SK-N-SH (cell line): ENCODE measurements around the gene TFB1M. TPM values are rescaled to one million over a fixed set of nuclear protein-coding genes. Genes with fewer than 3 reads are reported as not detected.
A peak's percentile ranks its signal among the peaks of the same experiment; 100 is the strongest.

Experiments used
- CTCF ChIA-PET: fragments of 300-600, 350-600 bp; formaldehyde crosslinking; extraction: SDS; loops from one replicate; lab custom pipeline; 2021; lab: Yijun Ruan, JAX
- POLR2A ChIA-PET: fragments of 350-600 bp; sonication (Branson Sonifier 250); formaldehyde crosslinking; extraction: SDS; loops from one replicate; lab custom pipeline; 2020; ENCODE audit warnings: antibody characterized with exemption, inconsistent platforms; lab: Yijun Ruan, JAX
- DNase-seq: peaks from one replicate; pipeline ENCODE4 v3.0.0; 2012
- H2AFZ ChIP-seq: fragments of 200-600 bp; sonication (generic); 2 replicates; pipeline ENCODE4 v1.8.1; 2016; ENCODE audit warnings: antibody characterized with exemption, mild to moderate bottlenecking, low read depth
- H3F3A ChIP-seq: fragments of 200-600 bp; sonication (generic); replicated peaks from 2 replicates; pipeline ENCODE3; 2016; ENCODE audit warnings: antibody characterized with exemption, mild to moderate bottlenecking; ENCODE audit not compliant: insufficient read depth
- H3K27ac ChIP-seq, 2 experiments: fragments of 200-500 bp in 1 of 2; fragments of 200-600 bp in 1 of 2; sonication (Bioruptor generic) in 1 of 2; sonication (generic), shearing (Covaris generic) in 1 of 2; 2 replicates each; pipeline versions ENCODE4 v1.5.1 to v1.6.1; 2014 to 2016; ENCODE audit warnings: low read depth in 2 of 2, inconsistent platforms in 1 of 2, low read length in 1 of 2, mild to moderate bottlenecking in 1 of 2, mixed read lengths in 1 of 2
- H3K27me3 ChIP-seq: fragments of 200-600 bp; sonication (generic), shearing (Covaris generic); 2 replicates; pipeline ENCODE4 v1.6.1; 2016; ENCODE audit warnings: mixed run types; ENCODE audit not compliant: insufficient read depth
- H3K36me3 ChIP-seq, 2 experiments: fragments of 200-500 bp in 1 of 2; fragments of 200-600 bp in 1 of 2; sonication (Bioruptor generic) in 1 of 2; sonication (generic) in 1 of 2; replicated peaks in 1 of 2; 2 replicates each; pipeline versions ENCODE3 to v1.5.1; 2014 to 2016; ENCODE audit warnings: low read length in 1 of 2, mild to moderate bottlenecking in 1 of 2; ENCODE audit not compliant: insufficient read depth in 2 of 2, control insufficient read depth in 1 of 2
- H3K4me1 ChIP-seq, 2 experiments: fragments of 200-500 bp in 1 of 2; fragments of 200-600 bp in 1 of 2; sonication (Bioruptor generic) in 1 of 2; sonication (generic), shearing (Covaris generic) in 1 of 2; 2 replicates each; pipeline versions ENCODE4 v1.5.1 to v1.6.1; 2014 to 2016; ENCODE audit warnings: low read depth in 1 of 2, low read length in 1 of 2, mixed run types in 1 of 2; ENCODE audit not compliant: insufficient read depth in 2 of 2, control insufficient read depth in 1 of 2
- H3K4me2 ChIP-seq: fragments of 200-600 bp; sonication (generic), shearing (Covaris generic); 2 replicates; pipeline ENCODE4 v1.6.1; 2017; ENCODE audit warnings: mixed run types
- H3K4me3 ChIP-seq, 2 experiments: fragments of 200-500 bp in 1 of 2; fragments of 200-600 bp in 1 of 2; sonication (Bioruptor generic) in 1 of 2; sonication (generic), shearing (Covaris generic) in 1 of 2; 2 replicates each; pipeline versions ENCODE4 v1.5.1 to v1.8.1; 2014 to 2016; ENCODE audit warnings: low read depth in 2 of 2, inconsistent platforms in 1 of 2, low read length in 1 of 2, mild to moderate bottlenecking in 1 of 2, mixed read lengths in 1 of 2, moderate library complexity in 1 of 2
- H3K79me2 ChIP-seq: fragments of 200-600 bp; sonication (generic); 2 replicates; pipeline ENCODE4 v1.8.1; 2017; ENCODE audit warnings: mild to moderate bottlenecking; ENCODE audit not compliant: insufficient read depth
- H3K9ac ChIP-seq: fragments of 200-600 bp; sonication (generic); 2 replicates; pipeline ENCODE4 v1.6.1; 2017; ENCODE audit warnings: mixed run types
- H3K9me2 ChIP-seq: fragments of 200-600 bp; sonication (generic); 2 replicates; pipeline ENCODE4 v1.6.1; 2017; ENCODE audit warnings: mixed run types
- H3K9me3 ChIP-seq: fragments of 200-600 bp; sonication (generic); 2 replicates; pipeline ENCODE4 v1.6.1; 2017; ENCODE audit warnings: mixed run types, mild to moderate bottlenecking, moderate library complexity
- H4K20me1 ChIP-seq: fragments of 200-600 bp; sonication (generic); 2 replicates; pipeline ENCODE4 v1.6.1; 2017; ENCODE audit warnings: mild to moderate bottlenecking, mixed run types; ENCODE audit not compliant: insufficient read depth
- CTCF ChIP-seq: fragments of 200-600 bp; sonication (generic); IDR thresholded peaks from 2 replicates; pipeline ENCODE4 v1.6.1; 2017; ENCODE audit warnings: antibody characterized with exemption, mild to moderate bottlenecking, moderate library complexity
- FOSL2 ChIP-seq: IDR thresholded peaks from 2 replicates; pipeline ENCODE4 v1.4.0; 2012; ENCODE audit warnings: low read depth, mild to moderate bottlenecking, moderate library complexity, borderline replicate concordance
- FOXM1 ChIP-seq: IDR thresholded peaks from 2 replicates; pipeline ENCODE4 v1.4.0; 2012; ENCODE audit warnings: low read depth, mild to moderate bottlenecking
- GABPA ChIP-seq: IDR thresholded peaks from 2 replicates; pipeline ENCODE4 v1.4.0; 2012; ENCODE audit warnings: low read depth, mild to moderate bottlenecking
- GATA2 ChIP-seq: sonication (generic); formaldehyde crosslinking; IDR thresholded peaks from 2 replicates; pipeline ENCODE4 v1.5.0; 2020; ENCODE audit warnings: mild to moderate bottlenecking, missing genetic modification reagents
- MEF2A ChIP-seq: IDR thresholded peaks from 2 replicates; pipeline ENCODE4 v1.4.0; 2012; ENCODE audit warnings: low read depth, borderline replicate concordance
- MXI1 ChIP-seq: IDR thresholded peaks from 2 replicates; pipeline ENCODE4 v1.6.1; 2012; ENCODE audit warnings: mild to moderate bottlenecking, low read depth, low read length, improper control_type of control experiment
- PBX3 ChIP-seq: IDR thresholded peaks from 2 replicates; pipeline ENCODE4; 2012
- POLR2AphosphoS5 ChIP-seq: IDR thresholded peaks from 2 replicates; pipeline ENCODE4 v1.6.1; 2012; ENCODE audit warnings: low read depth, low read length
- RAD21 ChIP-seq: IDR thresholded peaks from 2 replicates; pipeline ENCODE4 v1.6.1; 2012; ENCODE audit warnings: mild to moderate bottlenecking, low read length
- RCOR1 ChIP-seq: fragments of 150-350 bp; IDR thresholded peaks from 2 replicates; pipeline ENCODE4 v1.6.1; 2017; ENCODE audit warnings: antibody characterized with exemption, low read length
- RXRA ChIP-seq: IDR thresholded peaks from 2 replicates; pipeline ENCODE4 v1.4.0; 2012; ENCODE audit warnings: low read depth, mild to moderate bottlenecking, borderline replicate concordance
- SIN3A ChIP-seq: IDR thresholded peaks from 2 replicates; pipeline ENCODE4 v1.6.1; 2012; ENCODE audit warnings: low read depth, mild to moderate bottlenecking, low read length, moderate library complexity, borderline replicate concordance
- SMC3 ChIP-seq: IDR thresholded peaks from 2 replicates; pipeline ENCODE4 v1.6.1; 2012; ENCODE audit warnings: low read depth, low read length, improper control_type of control experiment
- TAF1 ChIP-seq: IDR thresholded peaks from 2 replicates; pipeline ENCODE4 v1.6.1; 2012; ENCODE audit warnings: low read depth, mild to moderate bottlenecking, low read length, moderate library complexity, borderline replicate concordance
- USF1 ChIP-seq: IDR thresholded peaks from 2 replicates; pipeline ENCODE4 v1.4.0; 2012; ENCODE audit warnings: low read depth, borderline replicate concordance
- YY1 ChIP-seq: IDR thresholded peaks from 2 replicates; pipeline ENCODE4 v1.4.0; 2012; ENCODE audit warnings: low read depth, mild to moderate bottlenecking
- WGBS: methylation state at CpG from one replicate; pipeline ENCODE4 v1.1.6; 2017; ENCODE audit warnings: low lambda C conversion rate; 5-methylcytosine and 5-hydroxymethylcytosine counted together
- polyA plus RNA-seq, 3 experiments: library from polyadenylated mRNA; depleted of rRNA; stranded (reverse); fragments of >200 nt; gene quantifications; 2 replicates each; pipeline ENCODE4 v1.2.3, GENCODE V29; 2012

Gene TFB1M
- polyA plus RNA-seq, 1 of the 3 experiments (the other 2 are of a cell fraction) = 28.4 TPM

GRCh38 chr6:155317186-155317585, 2.9 kb upstream of the TFB1M start:
- Histone ChIP-seq H3K36me3 (peaks cover 0 to 6% of the 10 kb centered on the region in 2 experiments), H3K9me3 (no peaks in the 10 kb centered on the region), H3K4me3 (no peak overlapping the region), H3K79me2 (peaks cover 21% of the 10 kb centered on the region), H3K9me2 (no peaks in the 10 kb centered on the region), H3K27ac (no peak overlapping the region), H4K20me1 (no peaks in the 10 kb centered on the region), H2AFZ (0 out of 2 replicates have a peak overlapping the region, but pooled peaks have one; percentile 4), H3K9ac (no peak overlapping the region), H3F3A (peaks cover 13% of the 10 kb centered on the region), H3K4me2 (no peak overlapping the region), H3K4me1 (peaks cover 5 to 11% of the 10 kb centered on the region in 2 experiments; a peak in 2 of 4 replicates), H3K27me3 (no peaks in the 10 kb centered on the region)
- WGBS = 92% methylated on average over 1 of the region's 1 CpG
- ChIA-PET POLR2A (no interaction called here), CTCF (interaction anchor here (0.7 to 3.1 kb wide), 15 partner anchors 10 to 391 kb away, joined by 3 to 15 read pairs (median 3); no protein-coding TSS in a partner anchor)
- no peak for TF ChIP-seq SMC3
- TF ChIP-seq RAD21 = peak; percentile 35
- no peak for TF ChIP-seq SIN3A
- peak; percentile 46 for TF ChIP-seq CTCF
- no peak for DNase-seq

GRCh38 chr6:155316419-155316818, 2.1 kb upstream of the TFB1M start:
- Histone ChIP-seq H3K9ac (no peak overlapping the region), H3K36me3 (peaks cover 7 to 11% of the 10 kb centered on the region in 2 experiments), H4K20me1 (no peaks in the 10 kb centered on the region), H3K79me2 (peaks cover 29% of the 10 kb centered on the region), H3K27me3 (no peaks in the 10 kb centered on the region), H3K27ac (no peak overlapping the region; a peak in 1 of 4 replicates), H3K4me3 (no peak overlapping the region; a peak in 1 of 4 replicates), H3K9me3 (no peaks in the 10 kb centered on the region), H3K4me2 (no peak overlapping the region), H2AFZ (0 out of 2 replicates have a peak overlapping the region, but pooled peaks have one; percentile 4), H3F3A (peaks cover 13% of the 10 kb centered on the region), H3K9me2 (no peaks in the 10 kb centered on the region), H3K4me1 (peaks cover 7 to 15% of the 10 kb centered on the region in 2 experiments; a peak in 2 of 4 replicates)
- DNase-seq = no peak
- TF ChIP-seq YY1 (no peak), TAF1 (no peak), GATA2 (CRISPR knock-in tag) (no peak), MXI1 (no peak), RAD21 (no peak), POLR2AphosphoS5 (no peak), RCOR1 (no peak), RXRA (no peak), FOSL2 (no peak), SMC3 (no peak), CTCF (no peak), MEF2A (no peak), SIN3A (no peak), PBX3 (no peak), GABPA (no peak), USF1 (no peak), FOXM1 (no peak)
- ChIA-PET POLR2A (interaction anchor here (1.6 kb wide), 1 partner anchor 18 kb away, joined by 3 read pairs; no protein-coding TSS in a partner anchor), CTCF (interaction anchor here (0.7 to 3.1 kb wide), 14 partner anchors 11 to 641 kb away, joined by 3 to 15 read pairs (median 3); no protein-coding TSS in a partner anchor)
- WGBS = 97% methylated on average over 1 of the region's 1 CpG
